GM19324 (cell line): ENCODE results near the gene LDB3.
"Not testable (repeated sequence)": the region's sequence is repeated elsewhere in the genome, so short reads cannot be mapped to it uniquely, and the experiment has no call there.

Source experiments
- ATAC-seq: cut with Tn5 transposase; IDR thresholded peaks from one replicate; pipeline ENCODE4 v1.9.1; 2021; ENCODE audit warnings: mild to moderate bottlenecking, moderate library complexity; ENCODE audit not compliant: unreplicated experiment, low FRiP score

LDB3 gene

DNA sequence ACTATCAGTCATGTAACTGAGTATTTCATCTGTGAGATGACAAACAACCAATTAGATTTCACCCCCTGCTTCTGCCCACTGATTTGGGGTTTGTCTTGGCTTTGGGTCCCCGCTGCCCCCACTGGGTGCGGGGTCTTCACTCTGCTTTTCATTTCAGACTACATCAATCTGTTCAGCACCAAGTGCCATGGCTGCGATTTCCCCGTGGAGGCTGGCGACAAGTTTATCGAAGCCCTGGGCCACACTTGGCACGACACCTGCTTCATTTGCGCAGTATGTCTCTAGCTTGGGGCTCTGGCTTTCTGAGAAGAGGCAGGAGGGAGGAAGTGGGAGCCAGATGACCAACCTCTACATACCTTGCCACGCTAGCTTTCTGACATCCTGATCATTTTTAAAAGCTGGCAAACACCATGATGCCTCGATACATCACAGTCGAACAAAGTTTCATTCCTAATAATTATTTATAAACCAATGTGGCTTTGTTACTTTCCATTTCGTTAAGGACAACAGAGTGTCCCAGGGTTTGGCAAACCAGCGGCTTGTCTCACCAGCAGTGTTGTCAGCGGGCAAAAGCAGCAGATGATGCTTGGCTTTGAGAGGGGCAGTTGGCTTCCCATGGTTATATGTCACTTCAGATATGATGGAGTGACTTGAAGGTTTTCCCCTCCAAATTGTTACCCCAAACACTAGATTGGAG lies 57.8 kb downstream of the LDB3 start:
- ATAC-seq = no peak

DNA sequence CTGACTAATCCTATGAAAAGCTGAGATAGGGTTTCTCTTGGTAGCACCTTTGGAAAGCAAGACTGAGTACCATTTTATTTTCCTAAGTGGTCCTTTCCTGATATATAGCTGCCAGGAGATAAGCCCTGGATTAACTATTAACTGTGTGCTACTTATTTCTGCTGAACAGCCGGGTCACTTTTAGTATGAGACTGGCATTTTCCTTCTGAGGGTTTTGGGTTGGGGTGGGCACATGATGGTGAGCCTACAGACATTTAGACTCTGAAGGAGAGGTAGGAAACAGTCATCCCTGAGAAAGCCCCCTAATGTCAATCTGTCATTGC lies 58.3 kb downstream of the LDB3 start:
- ATAC-seq = no peak

DNA sequence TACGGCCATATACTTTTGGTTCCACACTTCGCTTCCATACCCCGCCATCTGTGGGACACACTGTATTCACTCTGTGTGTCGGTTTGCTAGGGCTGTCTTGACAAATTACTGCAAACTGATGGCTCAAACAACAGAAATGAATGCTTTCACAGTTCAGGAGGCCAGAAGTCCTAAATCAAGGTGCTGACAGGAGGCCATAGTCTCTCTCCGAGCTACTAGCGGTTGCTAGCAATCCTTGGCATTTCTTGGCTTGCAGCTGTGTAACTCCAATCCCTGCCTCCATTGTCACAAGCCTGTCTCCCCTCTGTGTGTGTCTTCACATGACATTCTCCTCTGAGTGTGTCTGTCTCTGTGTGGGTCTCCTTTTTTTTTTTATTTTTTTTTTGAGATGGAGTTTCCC lies 59.2 kb downstream of the LDB3 start:
- ATAC-seq = no peak

GRCh38 chr10:86728056-86728455 lies 59.7 kb downstream of the LDB3 start:
- ATAC-seq = no peak

DNA sequence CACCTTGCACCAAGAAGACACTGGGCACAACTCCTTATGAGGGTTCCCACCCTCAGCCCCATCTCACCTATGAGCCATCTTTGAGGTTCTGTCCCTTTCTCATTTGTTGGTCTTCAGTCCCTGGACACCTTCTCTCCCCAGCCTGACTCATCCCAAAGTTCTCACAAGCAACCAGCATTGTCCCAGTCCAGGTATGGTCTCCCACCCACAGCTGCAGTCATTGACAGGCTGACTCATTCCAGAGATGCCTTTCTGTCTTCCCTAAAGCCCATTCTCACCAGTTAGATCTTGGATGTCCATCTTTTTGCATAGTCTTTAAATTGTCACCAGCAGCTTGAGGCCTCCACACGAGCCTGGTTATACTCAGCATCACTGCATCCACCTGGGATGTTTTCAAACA lies 61.4 kb downstream of the LDB3 start:
- no peak for ATAC-seq

DNA sequence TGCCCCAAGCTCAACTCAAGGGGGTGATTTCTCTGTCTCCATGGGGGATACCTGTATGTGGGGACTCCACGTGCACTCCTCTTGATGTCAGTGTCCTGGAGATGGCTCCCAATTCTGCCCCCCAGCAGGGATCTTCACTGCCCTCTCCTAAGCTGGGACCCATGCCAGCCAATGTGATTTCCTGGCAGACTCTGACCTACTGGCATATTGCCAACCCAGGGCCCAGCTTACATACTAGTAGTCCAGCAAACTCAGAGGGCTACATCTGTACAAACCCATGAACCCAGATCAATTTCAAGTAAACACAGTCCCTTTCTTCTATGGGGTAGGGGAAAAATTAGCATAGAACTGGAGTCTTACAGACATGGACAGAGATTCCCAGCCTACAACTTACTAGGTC lies 61.9 kb downstream of the LDB3 start:
- ATAC-seq = no peak

DNA sequence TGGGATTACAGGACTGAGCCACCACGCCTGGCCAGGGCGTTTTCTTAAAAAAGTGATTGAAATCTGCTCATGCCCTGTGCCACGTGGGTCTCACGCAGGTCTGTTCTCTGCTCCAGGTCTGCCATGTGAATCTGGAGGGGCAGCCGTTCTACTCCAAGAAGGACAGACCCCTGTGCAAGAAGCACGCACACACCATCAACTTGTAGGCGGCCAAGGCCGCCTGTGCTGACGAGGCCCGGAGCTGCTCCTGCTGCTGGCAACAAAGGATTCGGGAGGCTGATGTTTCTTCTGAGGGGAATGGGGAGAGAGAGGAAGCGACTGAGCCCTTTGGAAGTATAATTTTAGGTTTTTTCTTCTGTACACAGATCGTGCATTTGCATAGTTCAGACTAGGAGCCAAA lies 64.5 kb downstream of the LDB3 start:
- no peak for ATAC-seq

GRCh38 chr10:86733260-86733671 lies 65.0 kb downstream of the LDB3 start:
- no peak for ATAC-seq

DNA sequence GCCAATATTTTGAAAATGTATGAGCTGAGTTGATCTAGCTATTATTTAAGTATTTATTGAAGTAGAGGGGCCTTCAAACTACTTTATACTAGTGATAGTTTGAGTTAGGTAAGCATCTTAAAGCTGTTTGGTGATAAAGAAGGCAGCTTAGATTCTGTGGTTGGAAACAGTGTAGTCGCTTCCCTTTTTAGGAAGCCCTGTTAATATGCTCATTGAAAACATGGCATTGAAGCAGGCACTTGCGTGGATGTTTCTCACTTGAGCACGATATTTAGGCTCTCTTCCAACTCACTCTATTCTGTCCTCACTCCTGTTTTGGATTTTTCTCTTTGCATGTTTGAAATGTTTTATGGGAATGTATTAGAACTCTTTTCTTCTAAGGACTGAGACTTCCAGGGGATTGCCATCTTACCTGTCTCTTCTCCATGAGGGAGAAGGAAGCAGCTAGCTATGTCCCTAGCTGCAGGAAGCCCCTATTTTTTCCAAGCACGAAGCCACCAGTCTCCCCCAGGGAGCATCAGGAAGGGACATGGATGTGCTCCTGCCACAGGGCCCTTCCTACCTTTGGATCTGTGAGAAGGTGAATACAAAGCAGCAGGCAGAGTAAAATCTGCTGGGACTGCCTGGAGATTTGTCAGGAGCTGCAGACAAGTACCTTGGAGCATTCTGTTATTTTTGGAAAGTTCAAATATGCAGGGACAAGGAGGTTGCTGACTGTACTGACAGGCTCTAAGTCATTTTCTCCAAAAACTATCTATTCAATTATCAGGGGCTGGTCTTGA lies 66.1 kb downstream of the LDB3 start:
- ATAC-seq = no peak

DNA sequence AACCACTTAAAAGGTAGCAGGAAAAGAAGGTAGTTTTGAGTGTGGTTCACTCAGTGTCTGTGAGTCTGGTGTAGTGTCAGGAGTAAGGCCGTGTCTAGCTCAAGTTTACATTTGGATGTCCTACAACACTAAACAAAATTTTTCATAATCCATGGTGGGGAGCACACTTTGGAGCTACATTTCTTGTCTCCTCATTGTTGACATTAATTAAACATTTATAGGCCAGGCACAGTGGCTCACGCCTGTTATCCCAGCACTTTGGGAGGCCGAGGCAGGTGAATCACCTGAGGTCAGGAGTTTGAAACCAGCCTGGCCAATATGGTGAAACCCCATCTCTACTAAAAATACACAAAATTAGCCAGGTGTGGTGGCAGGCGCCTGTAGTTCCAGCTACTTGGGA lies 67.0 kb downstream of the LDB3 start:
- ATAC-seq = not testable (repeated sequence)

- no peak for ATAC-seq
These were observed 73.9 kb downstream of the LDB3 start for GRCh38 chr10:86742230-86742629.

DNA sequence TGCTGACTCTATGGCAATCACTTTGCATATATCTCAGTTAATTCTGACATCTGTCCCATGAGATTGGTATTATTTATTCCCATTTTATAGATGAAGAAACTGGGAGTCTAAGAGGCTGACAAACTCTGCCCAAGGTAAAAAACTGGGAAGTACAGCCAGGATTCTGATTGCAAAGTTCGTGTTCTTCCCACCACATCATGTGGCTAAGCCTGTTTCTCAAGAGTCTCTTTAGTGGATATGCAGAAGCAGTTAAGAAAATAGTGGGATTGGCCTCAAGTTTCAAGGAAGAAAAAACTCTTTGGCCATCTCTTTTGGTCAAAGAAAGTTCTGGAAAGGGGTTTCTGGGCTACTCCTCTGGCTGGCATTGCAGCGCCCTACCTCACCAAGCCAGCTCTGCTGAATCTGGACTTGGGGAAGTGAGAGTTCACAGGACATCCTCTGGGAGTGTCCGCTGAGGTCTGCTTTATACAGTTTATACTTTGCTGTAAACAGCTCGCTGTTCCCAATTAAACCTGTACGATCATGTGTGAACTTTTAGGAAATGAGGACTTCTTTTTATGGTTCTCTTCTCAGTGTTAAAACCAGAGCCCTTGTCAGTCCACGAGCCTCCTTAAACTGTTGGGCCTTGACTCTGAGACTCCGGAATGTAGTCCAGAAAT lies 75.9 kb downstream of the LDB3 start:
- no peak for ATAC-seq

DNA sequence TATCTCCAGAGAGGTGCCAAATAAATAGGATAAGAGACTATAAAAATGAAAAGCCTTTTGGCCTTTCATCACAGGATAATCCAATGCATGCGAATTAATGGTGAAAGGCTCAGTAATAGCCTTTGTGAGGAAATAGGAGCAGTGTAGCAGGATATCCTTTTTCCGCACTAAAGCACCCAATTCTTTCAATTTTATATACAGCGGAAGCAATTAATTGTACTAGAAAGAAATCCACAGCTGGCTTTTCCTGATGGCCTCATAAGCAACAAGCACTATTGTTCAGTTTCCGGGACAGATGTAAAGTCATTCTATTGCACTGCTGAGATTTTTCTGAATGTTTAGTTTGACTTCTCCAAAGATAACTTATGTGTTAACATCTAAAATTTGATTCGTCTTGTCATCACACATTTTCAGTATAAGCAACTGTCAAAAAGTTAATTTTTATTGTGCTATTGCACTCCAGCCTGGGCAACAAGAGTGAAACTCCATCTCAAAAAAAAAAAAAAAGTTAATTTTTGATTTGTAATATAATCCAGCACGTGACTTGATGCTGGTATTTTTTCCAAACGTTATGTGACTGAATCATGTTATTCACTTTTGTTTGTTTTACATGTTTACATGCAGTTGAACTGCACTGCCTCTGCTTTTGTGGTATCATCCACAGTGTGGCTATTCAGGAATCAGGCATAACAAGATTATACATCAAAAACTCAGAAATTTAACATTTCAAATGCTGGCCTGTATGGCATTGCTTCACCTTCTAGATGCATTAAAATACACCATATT lies 79.7 kb downstream of the LDB3 start:
- ATAC-seq = no peak

GRCh38 chr10:86749854-86750253 lies 81.5 kb downstream of the LDB3 start:
- no peak for ATAC-seq

DNA sequence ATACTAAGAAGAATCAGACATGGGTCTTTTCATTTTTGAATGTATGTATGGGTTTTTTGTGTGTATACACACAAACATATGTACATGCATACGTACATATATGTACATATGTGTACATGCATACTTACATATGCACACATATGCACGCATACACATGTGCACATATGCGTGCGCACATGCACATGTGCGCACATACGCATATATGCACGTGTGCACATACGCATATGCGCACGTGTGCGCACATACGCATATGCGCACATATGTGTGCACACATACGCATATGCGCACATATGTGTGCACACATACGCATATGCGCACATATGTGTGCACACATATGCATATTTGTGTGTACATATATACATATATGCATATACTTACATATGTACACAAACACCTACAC lies 83.2 kb downstream of the LDB3 start:
- ATAC-seq = no peak

- no peak for ATAC-seq
These were observed 84.0 kb downstream of the LDB3 start for GRCh38 chr10:86752311-86752710.

- ATAC-seq = no peak
These were observed 84.7 kb downstream of the LDB3 start for GRCh38 chr10:86753051-86753450.

GRCh38 chr10:86753638-86754434 lies 85.5 kb downstream of the LDB3 start:
- ATAC-seq = no peak

DNA sequence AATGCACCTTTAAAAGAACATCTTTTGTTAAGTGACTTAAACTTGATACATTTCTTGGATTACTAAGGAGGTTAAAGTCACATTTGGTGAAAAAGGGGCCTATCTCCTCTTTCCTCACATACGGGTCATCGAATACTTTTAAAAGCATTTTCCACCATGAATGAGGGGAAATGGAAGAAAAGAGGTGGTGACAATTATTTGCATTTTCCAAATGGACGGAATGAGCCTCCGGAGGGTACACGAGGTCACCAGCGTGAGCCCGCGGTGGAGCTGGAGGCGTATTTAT lies 87.1 kb downstream of the LDB3 start:
- ATAC-seq = no peak

DNA sequence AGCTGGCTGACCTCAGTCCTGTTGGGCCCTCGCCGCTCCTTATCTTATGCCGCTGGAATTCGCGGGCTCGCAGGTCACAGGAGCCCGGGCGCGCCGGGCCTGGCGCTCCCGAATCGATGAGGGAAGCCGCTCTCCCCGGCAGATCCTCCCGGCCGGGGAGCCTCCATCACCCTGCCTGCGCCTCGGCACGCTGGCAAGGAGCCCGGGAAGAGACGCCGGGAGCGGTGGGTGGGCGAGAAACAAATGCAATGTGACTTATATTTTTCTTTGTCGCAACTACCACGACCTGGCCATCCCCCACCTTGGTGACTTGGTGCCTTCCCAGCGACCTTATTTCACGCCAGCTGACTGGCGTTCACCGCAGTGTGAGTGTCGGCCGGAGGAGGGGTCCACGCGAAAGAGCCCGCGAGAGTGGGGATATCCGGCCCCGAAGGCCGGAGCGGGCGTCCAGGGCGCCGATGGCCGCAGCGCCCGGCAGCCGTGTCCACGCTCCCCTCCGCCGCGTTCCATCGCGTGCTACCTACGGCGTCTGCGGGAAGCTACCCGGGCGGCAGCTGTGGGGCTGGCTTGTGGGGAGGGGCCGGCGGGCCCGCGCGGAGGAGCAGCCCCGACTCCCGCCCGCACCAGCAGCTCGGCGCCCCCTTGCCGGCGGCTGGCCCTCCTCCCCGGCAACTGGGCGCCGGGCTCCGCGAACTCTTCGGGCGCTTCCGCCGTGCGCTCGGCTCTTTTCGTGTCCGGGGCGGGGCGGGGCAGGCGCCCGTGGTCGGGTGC lies 87.6 kb downstream of the LDB3 start:
- ATAC-seq = peak; percentile 85
